Activated B cell treated with CpG ODN at 0.5 μM for 24 hours (primary cell): Measurements from ENCODE around the gene PRLR. TPM values are rescaled to one million over a fixed set of nuclear protein-coding genes. Genes with fewer than 3 reads are reported as not detected.

Experiments
- ATAC-seq: fragments of 200-7000 bp; cut with Tn5 transposase; one replicate; pipeline ENCODE4 v1.10.0; 2021; ENCODE audit warnings: low read depth, mild to moderate bottlenecking, moderate library complexity
- CTCF ChIA-PET: fragments of 350-600 bp; sonication (Branson Sonifier 250); formaldehyde crosslinking; loops from one replicate; lab custom pipeline; 2021; ENCODE audit warnings: antibody characterized with exemption; lab: Charles Lee
- POLR2A ChIA-PET: fragments of 350-600 bp; sonication (Branson Sonifier 250); formaldehyde crosslinking; loops from one replicate; lab custom pipeline; 2021; ENCODE audit warnings: antibody characterized with exemption; lab: Charles Lee
- DNase-seq: peaks from one replicate; pipeline ENCODE4 v3.0.0; 2022
- H3K27ac Mint-ChIP-seq: one replicate; pipeline ENCODE4 v1.8.0; 2020; ENCODE audit warnings: mixed read lengths
- H3K27me3 Mint-ChIP-seq: one replicate; pipeline ENCODE4 v1.8.0; 2021; ENCODE audit warnings: mixed read lengths
- H3K36me3 Mint-ChIP-seq: one replicate; pipeline ENCODE4 v1.8.0; 2021; ENCODE audit warnings: low read depth, mixed read lengths
- H3K4me1 Mint-ChIP-seq: one replicate; pipeline ENCODE4 v1.8.0; 2021; ENCODE audit warnings: mixed read lengths
- H3K4me3 Mint-ChIP-seq: one replicate; pipeline ENCODE4 v1.8.0; 2020; ENCODE audit warnings: mild to moderate bottlenecking, mixed read lengths
- H3K9me3 Mint-ChIP-seq: one replicate; pipeline ENCODE4 v1.8.0; 2020; ENCODE audit warnings: mixed read lengths
- intact Hi-C: fragments of 100-400 bp; cut with micrococcal nuclease; formaldehyde crosslinking; loops from one replicate; pipeline ENCODE4 v1.15.1; 2024
- total RNA-seq: library from RNA; stranded (reverse); gene quantifications from 2 replicates; pipeline ENCODE4 v1.2.3, GENCODE V29; 2022
- TF ChIP-seq, protein P1 (sequence below): fragments of 200-600 bp; IDR thresholded peaks from one replicate; pipeline ENCODE4 v1.8.0; 2022; ENCODE audit warnings: antibody characterized with exemption, mild to moderate bottlenecking

PRLR gene
- total RNA-seq, 1 donor from 2014 or later: 3.7 TPM

DNA sequence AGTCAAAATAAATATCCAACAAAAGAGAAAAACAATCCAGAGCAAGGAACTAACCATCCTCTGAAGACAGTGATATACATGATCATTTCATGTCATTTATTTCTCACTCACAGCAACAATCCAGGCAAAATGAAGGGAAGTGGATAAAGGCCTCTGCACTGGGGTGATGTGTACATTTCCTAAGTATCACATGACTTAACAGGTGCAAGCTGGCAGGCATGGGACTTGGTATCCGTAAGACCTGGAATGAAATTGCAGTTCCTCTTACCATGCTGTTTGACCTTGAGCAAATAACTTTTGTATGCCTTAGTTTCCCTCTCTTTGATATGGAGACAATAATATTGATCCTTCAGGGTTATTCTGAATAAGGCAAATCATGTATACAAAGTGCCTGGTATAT is 77.6 kb downstream of the PRLR start:
- Mint-ChIP-seq H3K27ac (no peak overlapping the region), H3K36me3 (no peaks in the 10 kb centered on the region), H3K9me3 (no peaks in the 10 kb centered on the region), H3K27me3 (peaks cover 2% of the 10 kb centered on the region), H3K4me3 (no peak overlapping the region), H3K4me1 (peaks cover 7% of the 10 kb centered on the region)
- TF ChIP-seq, protein P1, sequence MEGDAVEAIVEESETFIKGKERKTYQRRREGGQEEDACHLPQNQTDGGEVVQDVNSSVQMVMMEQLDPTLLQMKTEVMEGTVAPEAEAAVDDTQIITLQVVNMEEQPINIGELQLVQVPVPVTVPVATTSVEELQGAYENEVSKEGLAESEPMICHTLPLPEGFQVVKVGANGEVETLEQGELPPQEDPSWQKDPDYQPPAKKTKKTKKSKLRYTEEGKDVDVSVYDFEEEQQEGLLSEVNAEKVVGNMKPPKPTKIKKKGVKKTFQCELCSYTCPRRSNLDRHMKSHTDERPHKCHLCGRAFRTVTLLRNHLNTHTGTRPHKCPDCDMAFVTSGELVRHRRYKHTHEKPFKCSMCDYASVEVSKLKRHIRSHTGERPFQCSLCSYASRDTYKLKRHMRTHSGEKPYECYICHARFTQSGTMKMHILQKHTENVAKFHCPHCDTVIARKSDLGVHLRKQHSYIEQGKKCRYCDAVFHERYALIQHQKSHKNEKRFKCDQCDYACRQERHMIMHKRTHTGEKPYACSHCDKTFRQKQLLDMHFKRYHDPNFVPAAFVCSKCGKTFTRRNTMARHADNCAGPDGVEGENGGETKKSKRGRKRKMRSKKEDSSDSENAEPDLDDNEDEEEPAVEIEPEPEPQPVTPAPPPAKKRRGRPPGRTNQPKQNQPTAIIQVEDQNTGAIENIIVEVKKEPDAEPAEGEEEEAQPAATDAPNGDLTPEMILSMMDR: no peak
- ChIA-PET POLR2A (no interaction called here), CTCF (no interaction called here)
- intact Hi-C loops: no loop called here
- DNase-seq (no peak), ATAC-seq (no peak)

GRCh38 chr5:35151146-35151920 is 79.0 kb downstream of the PRLR start:
- POLR2A ChIA-PET: no interaction called here
- CTCF ChIA-PET: no interaction called here
- no peaks in the 10 kb centered on the region for H3K36me3 Mint-ChIP-seq

DNA sequence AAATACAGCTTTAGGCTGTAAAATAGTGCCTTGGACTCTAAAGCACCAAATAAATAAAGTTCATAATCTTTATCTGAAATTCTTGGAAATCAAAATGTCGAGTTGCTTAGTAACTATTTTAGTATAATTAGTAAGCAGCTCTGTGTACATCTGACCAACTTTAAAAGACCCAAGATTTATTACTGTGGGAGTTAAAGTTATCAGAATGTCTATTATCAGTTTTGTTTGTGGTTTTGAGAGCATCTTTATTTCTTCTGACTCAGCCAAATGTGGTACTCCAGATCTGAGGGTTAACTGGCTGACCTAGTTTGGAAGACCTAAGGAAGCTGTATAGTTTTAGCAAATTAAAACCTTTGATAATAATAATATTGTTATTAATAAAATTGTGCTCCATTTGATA is 81.2 kb downstream of the PRLR start:
- Mint-ChIP-seq H3K36me3 (no peaks in the 10 kb centered on the region), H3K9me3 (no peaks in the 10 kb centered on the region), H3K4me1 (peaks cover 7% of the 10 kb centered on the region), H3K4me3 (no peak overlapping the region), H3K27me3 (peaks cover 5% of the 10 kb centered on the region), H3K27ac (no peak overlapping the region)
- no peak for ATAC-seq
- TF ChIP-seq, protein P1: no peak
- POLR2A ChIA-PET: no interaction called here
- CTCF ChIA-PET: no interaction called here
- intact Hi-C loops: loop anchor here (5.0 kb wide), 1 partner anchor 48 kb away; no protein-coding TSS in a partner anchor
- no peak for DNase-seq

More at GRCh38 chr5:35151146-35151920, 79.0 kb downstream of the PRLR start:
- ATAC-seq (no peak), DNase-seq (no peak)
- Mint-ChIP-seq H3K9me3 (no peaks in the 10 kb centered on the region), H3K27ac (no peak overlapping the region), H3K4me1 (peaks cover 7% of the 10 kb centered on the region), H3K4me3 (no peak overlapping the region), H3K27me3 (peaks cover 4% of the 10 kb centered on the region)
- intact Hi-C loops: no loop called here
- TF ChIP-seq, protein P1: no peak

- TF ChIP-seq, protein P1: no peak
- Mint-ChIP-seq H3K27ac (no peak overlapping the region), H3K9me3 (no peaks in the 10 kb centered on the region), H3K36me3 (no peaks in the 10 kb centered on the region), H3K27me3 (peaks cover 8% of the 10 kb centered on the region), H3K4me3 (no peak overlapping the region), H3K4me1 (no peaks in the 10 kb centered on the region)
- ChIA-PET CTCF (no interaction called here), POLR2A (no interaction called here)
- DNase-seq (no peak), ATAC-seq (no peak)
- intact Hi-C loops: loop anchor here (5.0 kb wide), 1 partner anchor 51 kb away; no protein-coding TSS in a partner anchor
Observed at GRCh38 chr5:35146406-35146805, 83.9 kb downstream of the PRLR start.

DNA sequence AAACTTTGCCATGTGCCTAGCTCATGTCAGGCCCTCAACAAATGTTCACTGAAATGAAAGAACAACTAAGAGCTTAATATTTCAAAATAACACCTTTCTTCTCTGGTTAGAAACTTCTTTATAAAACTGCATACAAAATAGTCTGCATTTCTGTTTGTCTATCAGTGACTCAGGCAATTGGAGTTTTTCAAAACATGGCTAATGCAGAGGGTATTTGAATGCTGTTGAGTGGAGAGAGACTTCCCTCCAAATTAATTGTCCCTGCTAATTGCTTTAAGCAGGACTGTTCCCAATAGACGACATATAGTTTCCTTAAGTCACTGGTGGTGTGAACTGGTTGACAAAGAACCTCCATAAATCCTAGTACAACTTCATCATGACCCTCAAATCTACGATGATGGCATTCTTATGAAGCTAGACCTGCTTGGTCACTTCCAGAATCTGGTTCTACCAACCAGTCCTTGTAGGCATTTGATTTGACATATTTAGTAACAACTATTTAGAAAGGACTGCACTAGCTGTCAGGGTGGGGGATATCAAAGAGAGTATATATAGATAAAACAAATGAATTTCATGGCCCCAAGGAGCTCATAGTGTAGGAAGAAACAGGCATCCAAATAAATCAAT is 84.5 kb downstream of the PRLR start:
- Mint-ChIP-seq H3K27me3 (peaks cover 8% of the 10 kb centered on the region), H3K4me1 (no peaks in the 10 kb centered on the region), H3K36me3 (no peaks in the 10 kb centered on the region), H3K9me3 (no peaks in the 10 kb centered on the region), H3K27ac (no peak overlapping the region), H3K4me3 (no peak overlapping the region)
- ChIA-PET CTCF (no interaction called here), POLR2A (no interaction called here)
- TF ChIP-seq, protein P1: no peak
- ATAC-seq (no peak), DNase-seq (no peak)
- intact Hi-C loops: loop anchor here (5.0 kb wide), 1 partner anchor 51 kb away; no protein-coding TSS in a partner anchor
